Mesendoderm (in vitro differentiated cells): ENCODE results near the gene HES4. TPM values are rescaled to one million over a fixed set of nuclear protein-coding genes. Genes with fewer than 3 reads are reported as not detected.

ENCODE experiments used
- DNase-seq: peaks from one replicate; pipeline ENCODE4 v3.0.0; 2013
- H2AK5ac ChIP-seq: 2 replicates; pipeline ENCODE4 v1.6.1; 2013; ENCODE audit warnings: low read length, inconsistent platforms
- H2BK120ac ChIP-seq: 2 replicates; pipeline ENCODE4 v1.6.1; 2013; ENCODE audit warnings: low read depth, mild to moderate bottlenecking, low read length, moderate library complexity, mixed read lengths
- H2BK15ac ChIP-seq: replicated peaks from 2 replicates; pipeline ENCODE4 v1.6.1; 2013; ENCODE audit warnings: low read depth, mild to moderate bottlenecking, moderate library complexity
- H2BK5ac ChIP-seq: 2 replicates; pipeline ENCODE4 v1.6.1; 2013; ENCODE audit warnings: low read length, inconsistent platforms
- H3K18ac ChIP-seq: 2 replicates; pipeline ENCODE4 v1.6.1; 2013; ENCODE audit warnings: mild to moderate bottlenecking, low read length, mixed read lengths
- H3K23ac ChIP-seq: one replicate; pipeline ENCODE4 v1.6.1; 2013; ENCODE audit warnings: low read length
- H3K27ac ChIP-seq: 2 replicates; pipeline ENCODE4 v1.5.1; 2013; ENCODE audit warnings: low read depth, mild to moderate bottlenecking, inconsistent platforms, low read length, moderate library complexity
- H3K27me3 ChIP-seq: 2 replicates; pipeline ENCODE4 v1.6.1; 2013; ENCODE audit warnings: low read length, control low read depth, mild to moderate bottlenecking, inconsistent platforms; ENCODE audit not compliant: insufficient read depth, poor library complexity
- H3K36me3 ChIP-seq: 2 replicates; pipeline ENCODE4 v1.6.1; 2013; ENCODE audit warnings: low read length, inconsistent platforms; ENCODE audit not compliant: control insufficient read depth, insufficient read depth
- H3K4ac ChIP-seq: one replicate; pipeline ENCODE4 v1.6.1; 2013; ENCODE audit warnings: low read depth, mild to moderate bottlenecking, low read length, moderate library complexity
- H3K4me1 ChIP-seq: 2 replicates; pipeline ENCODE4 v1.6.1; 2013; ENCODE audit warnings: low read depth, low read length, inconsistent platforms; ENCODE audit not compliant: control insufficient read depth
- H3K4me2 ChIP-seq: 2 replicates; pipeline ENCODE4 v1.6.1; 2013; ENCODE audit warnings: low read length
- H3K4me3 ChIP-seq: 2 replicates; pipeline ENCODE4 v1.5.1; 2013; ENCODE audit warnings: mild to moderate bottlenecking, low read length
- H3K56ac ChIP-seq: one replicate; pipeline ENCODE4 v1.6.1; 2013; ENCODE audit warnings: low read length
- H3K79me1 ChIP-seq: 2 replicates; pipeline ENCODE4 v1.6.1; 2013; ENCODE audit warnings: low read length, inconsistent platforms
- H3K79me2 ChIP-seq: 2 replicates; pipeline ENCODE4 v1.6.1; 2013; ENCODE audit warnings: mild to moderate bottlenecking, low read length; ENCODE audit not compliant: control insufficient read depth, insufficient read depth
- H3K9ac ChIP-seq: 2 replicates; pipeline ENCODE4 v1.6.1; 2013; ENCODE audit warnings: low read length, inconsistent platforms
- H4K5ac ChIP-seq: one replicate; pipeline ENCODE4 v1.6.1; 2013; ENCODE audit warnings: low read length
- H4K8ac ChIP-seq: one replicate; pipeline ENCODE4 v1.6.1; 2013; ENCODE audit warnings: low read depth, mild to moderate bottlenecking, control low read depth, low read length, moderate library complexity
- WGBS: extraction: QIAGEN DNeasy Blood & Tissue Kit; methylation state at CpG from one replicate; pipeline ENCODE4 v1.1.7; 2013; ENCODE audit warnings: low lambda C conversion rate, missing lambda C conversion rate; ENCODE audit not compliant: insufficient coverage; ENCODE audit errors: extremely low coverage; 5-methylcytosine and 5-hydroxymethylcytosine counted together
- small RNA-seq: library from polyadenylated mRNA; stranded (forward); fragments of <200 nt; extraction: miRNeasy Mini kit (QIAGEN cat#:217004); gene quantifications from one replicate; pipeline ENCODE3, GENCODE V24; 2013; ENCODE audit not compliant: insufficient read depth

The HES4 gene

DNA sequence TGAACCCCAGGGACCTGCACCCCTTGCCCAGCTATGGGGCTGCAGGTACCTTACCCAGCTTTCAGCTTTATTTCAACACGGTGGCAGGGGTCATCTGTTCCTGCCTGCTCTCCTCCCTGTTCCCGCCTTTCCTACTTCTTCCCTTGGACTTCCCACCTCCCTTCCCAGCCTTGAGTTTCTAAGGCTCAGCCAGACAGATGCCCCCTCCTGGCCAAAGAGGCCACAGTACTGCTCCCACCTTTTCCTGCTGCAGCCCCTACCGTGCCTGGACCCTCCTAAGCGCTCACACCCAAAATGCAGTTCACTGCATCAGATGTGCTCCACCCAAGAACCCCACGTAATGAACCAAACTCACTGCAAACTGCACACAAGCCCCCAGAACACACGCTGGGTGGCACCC, 48.5 kb downstream of the HES4 start:
- no peak overlapping the region for H3K18ac ChIP-seq
- DNase-seq, result peak; percentile 76
- H3K79me2 ChIP-seq, result no peaks in the 10 kb centered on the region
- no peaks in the 10 kb centered on the region for H3K4me1 ChIP-seq
- no peak overlapping the region for H2AK5ac ChIP-seq
- H3K23ac ChIP-seq, result no peak overlapping the region
- peaks cover 7% of the 10 kb centered on the region for H3K79me1 ChIP-seq
- peaks cover 34% of the 10 kb centered on the region for H3K36me3 ChIP-seq
- no peak overlapping the region for H3K27ac ChIP-seq
- H3K4me3 ChIP-seq, result no peak overlapping the region
- no peak overlapping the region for H3K56ac ChIP-seq
- H2BK5ac ChIP-seq, result no peak overlapping the region
- H3K9ac ChIP-seq, result no peak overlapping the region
- no peak overlapping the region for H3K4me2 ChIP-seq
- H3K4ac ChIP-seq, result no peak overlapping the region
- no peak overlapping the region for H4K5ac ChIP-seq
- no peak overlapping the region for H4K8ac ChIP-seq
- H2BK120ac ChIP-seq, result no peak overlapping the region
- no peaks in the 10 kb centered on the region for H3K27me3 ChIP-seq
- no CpG with 5 or more reads among the region's 6 CpGs for WGBS
- no peak overlapping the region for H2BK15ac ChIP-seq

DNA sequence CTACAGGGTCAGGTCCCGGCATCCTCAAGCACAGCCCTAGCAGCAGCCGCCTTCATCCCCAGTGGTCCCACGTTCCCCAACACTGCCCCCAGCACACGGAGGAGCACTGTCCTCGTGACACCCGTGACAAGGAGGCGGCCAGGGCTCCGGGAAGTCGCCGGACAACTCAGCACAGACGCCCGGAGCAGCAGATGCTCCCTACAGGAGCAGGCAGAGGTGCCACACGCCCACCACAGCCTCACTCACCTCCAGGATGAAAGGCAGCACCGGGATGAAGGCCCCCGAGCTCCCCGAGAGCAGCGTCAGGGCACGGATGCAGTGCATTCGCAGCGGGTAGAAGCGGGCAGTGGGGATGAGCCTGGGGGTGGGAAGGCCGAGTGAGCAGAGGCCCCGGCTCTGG, 49.0 kb downstream of the HES4 start:
- Histone ChIP-seq H3K9ac (no peak overlapping the region), H3K23ac (no peak overlapping the region), H3K27me3 (no peaks in the 10 kb centered on the region), H3K4ac (no peak overlapping the region), H3K27ac (no peak overlapping the region), H2BK120ac (no peak overlapping the region), H3K79me1 (peaks cover 7% of the 10 kb centered on the region), H3K4me2 (no peak overlapping the region), H2BK15ac (no peak overlapping the region), H3K79me2 (no peaks in the 10 kb centered on the region), H3K56ac (no peak overlapping the region), H3K18ac (no peak overlapping the region), H3K36me3 (peaks cover 34% of the 10 kb centered on the region), H2BK5ac (no peak overlapping the region), H2AK5ac (no peak overlapping the region), H3K4me1 (no peaks in the 10 kb centered on the region), H4K5ac (no peak overlapping the region), H3K4me3 (no peak overlapping the region), H4K8ac (no peak overlapping the region)
- WGBS, result no CpG with 5 or more reads among the region's 23 CpGs
- no peak for DNase-seq

DNA sequence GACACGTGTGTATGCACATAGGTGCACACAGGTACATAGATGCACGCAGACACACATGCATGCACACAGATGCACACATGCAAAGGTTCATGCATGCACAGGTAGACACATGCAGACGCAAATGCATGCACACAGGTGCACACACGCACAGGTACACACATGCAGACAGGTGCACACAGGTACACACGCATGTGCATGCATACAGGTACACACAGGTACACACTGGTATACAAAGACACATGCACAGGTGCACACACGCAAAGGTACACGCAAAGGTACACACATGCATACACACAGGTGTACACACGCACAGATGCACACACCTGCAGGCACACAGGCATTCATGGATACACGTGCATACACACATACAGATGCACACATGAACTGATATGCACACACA, 49.6 kb downstream of the HES4 start:
- Histone ChIP-seq H2AK5ac (no peak overlapping the region), H3K79me1 (peaks cover 7% of the 10 kb centered on the region), H3K79me2 (no peaks in the 10 kb centered on the region), H3K9ac (no peak overlapping the region), H3K56ac (no peak overlapping the region), H3K4ac (no peak overlapping the region), H3K18ac (no peak overlapping the region), H2BK15ac (no peak overlapping the region), H3K4me2 (no peak overlapping the region), H2BK5ac (no peak overlapping the region), H3K4me1 (no peaks in the 10 kb centered on the region), H3K36me3 (peaks cover 30% of the 10 kb centered on the region), H4K5ac (no peak overlapping the region), H4K8ac (no peak overlapping the region), H3K23ac (no peak overlapping the region), H2BK120ac (no peak overlapping the region), H3K4me3 (no peak overlapping the region), H3K27me3 (no peaks in the 10 kb centered on the region), H3K27ac (no peak overlapping the region)
- WGBS, result no CpG with 5 or more reads among the region's 9 CpGs
- DNase-seq, result no peak

Small RNA genes lying within 50 kb of the gene (small RNA-seq; reads per million reads assigned to genes)
- not detected for gene AL645608.3
